C1 segment of cervical spinal cord (tissue), 14 donors: Measurements from ENCODE around the gene SCD5.

Source experiments
- DNase-seq, 14 donors: peaks; one replicate each; lab custom pipeline; 2025; lab: John Stamatoyannopoulos, UW

Gene SCD5

DNA sequence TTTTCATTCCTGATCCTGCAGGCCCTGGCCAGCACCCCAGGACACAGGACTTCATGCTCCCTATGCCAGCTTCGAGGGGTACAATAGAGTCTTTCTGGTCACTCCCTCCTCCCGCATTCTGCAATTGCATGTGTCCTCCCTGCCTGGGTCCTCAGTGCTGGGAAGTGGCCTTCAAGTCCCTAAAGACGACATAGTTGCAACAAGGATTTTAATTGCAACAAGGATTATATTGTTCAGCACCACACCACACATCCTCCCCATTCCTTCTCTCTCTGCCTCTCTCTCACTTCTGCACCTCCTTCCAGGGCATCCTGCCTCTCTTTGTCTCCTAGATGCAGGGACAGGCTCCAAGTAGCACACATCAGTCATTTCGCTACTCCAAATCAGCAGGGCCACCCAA is 25.5 kb downstream of the SCD5 start:
- peak in 8 of 14 donors; percentile 25 to 77 (median 40) for DNase-seq

DNA sequence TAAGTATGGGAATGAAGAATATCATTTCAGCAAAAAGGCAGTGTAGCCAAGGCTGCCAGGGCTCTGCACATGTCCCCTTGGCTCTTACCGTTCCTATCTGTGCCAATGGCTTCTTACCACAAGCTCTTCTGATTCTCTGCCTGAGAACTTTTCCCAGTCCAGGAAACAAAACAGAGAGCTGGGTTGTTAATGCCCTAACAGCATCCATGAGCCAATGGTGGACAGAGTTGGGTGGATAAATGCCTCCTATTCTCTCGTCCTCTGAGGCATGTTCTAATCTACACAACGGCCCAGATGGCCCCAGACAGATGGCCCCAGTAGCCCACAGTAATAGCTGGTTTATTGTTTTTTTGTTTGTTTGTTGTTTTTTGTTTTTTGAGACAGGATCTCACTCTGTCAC is 28.0 kb downstream of the SCD5 start:
- peak in 11 of 14 donors; percentile 17 to 83 (median 62) for DNase-seq

DNA sequence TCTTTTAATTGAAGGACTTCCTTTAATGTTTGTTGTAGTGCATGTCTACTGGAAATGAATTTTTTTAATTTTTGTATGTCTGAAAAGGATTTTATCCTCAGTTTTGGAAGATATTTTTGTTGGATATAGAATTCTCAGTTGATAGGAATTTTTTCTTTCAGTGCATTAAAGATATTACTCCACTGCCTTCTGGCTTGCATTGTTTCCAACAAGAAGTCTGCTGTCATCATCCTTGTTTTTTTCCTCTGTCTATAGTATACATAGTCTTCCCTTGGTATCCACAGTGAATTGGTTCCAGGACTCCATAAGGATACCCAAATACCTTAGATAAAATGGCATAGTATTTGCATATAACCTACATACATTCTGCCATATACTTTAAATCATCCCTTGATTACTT is 33.5 kb downstream of the SCD5 start:
- DNase-seq: no peak

DNA sequence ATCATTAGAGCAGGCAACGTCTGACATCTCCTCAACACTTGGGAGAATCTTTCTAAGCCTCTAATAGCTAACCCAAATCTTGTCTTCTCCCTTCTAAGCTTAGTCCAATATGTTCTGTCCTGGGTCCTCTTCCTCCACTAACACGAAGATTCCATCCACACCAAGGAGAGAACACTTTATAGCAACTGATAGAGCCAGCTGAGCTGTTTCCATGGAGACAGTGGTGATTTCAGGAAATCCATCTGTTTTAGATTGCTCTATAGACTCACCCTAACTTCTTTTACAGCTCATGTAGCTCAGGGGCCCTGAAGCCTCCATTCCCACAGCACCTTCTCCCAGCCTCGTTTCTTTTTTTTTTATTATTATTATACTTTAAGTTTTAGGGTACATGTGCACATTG is 37.4 kb downstream of the SCD5 start:
- DNase-seq: no peak

DNA sequence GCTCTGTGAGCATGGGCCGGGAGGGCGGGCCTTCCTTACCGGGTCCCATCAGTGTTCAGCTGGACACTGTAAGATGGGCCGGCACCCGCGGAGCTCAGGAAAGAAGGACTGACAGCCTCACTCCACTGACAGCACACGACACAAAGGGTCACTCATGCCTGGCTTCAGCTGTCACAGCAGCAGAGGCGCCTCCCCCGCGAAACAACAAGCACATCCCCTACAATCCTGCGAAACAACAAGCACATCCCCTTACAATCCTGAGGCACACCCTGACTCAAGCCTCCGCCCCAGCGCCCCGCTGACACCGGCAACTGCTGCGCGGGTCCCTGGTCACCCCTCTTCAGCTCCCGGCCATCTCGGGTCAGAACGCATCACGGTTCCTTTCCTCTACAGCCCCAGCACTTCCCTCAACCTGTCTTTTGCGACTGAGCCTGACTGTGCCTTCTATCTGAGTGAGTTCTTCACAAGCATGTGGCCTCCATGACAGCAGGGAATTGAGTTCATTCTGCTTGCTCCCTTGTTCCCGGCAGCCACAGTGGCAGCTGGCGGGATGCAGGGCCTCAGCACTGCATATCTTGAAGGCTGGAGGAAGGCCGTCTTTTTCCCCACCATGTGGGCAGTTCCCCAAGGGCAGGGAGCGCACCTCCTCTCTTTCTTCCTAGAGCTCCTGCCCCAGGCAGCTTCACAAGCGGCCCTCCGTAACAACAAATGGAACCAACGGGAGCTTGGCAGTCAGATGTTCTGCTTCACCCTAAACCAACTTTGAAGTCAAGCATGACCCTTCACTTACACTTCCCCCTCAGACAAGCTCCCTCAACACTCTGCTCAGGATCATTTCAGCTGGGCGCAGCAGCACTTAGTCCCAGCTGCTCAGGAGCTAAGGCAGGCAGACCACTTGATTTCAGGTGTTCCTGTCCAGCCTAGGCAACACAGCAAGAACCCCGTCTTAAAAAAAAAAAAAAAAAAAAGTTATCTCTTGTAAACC is 39.6 kb downstream of the SCD5 start:
- DNase-seq: peak in 8 of 14 donors; percentile 19 to 72 (median 38)

DNA sequence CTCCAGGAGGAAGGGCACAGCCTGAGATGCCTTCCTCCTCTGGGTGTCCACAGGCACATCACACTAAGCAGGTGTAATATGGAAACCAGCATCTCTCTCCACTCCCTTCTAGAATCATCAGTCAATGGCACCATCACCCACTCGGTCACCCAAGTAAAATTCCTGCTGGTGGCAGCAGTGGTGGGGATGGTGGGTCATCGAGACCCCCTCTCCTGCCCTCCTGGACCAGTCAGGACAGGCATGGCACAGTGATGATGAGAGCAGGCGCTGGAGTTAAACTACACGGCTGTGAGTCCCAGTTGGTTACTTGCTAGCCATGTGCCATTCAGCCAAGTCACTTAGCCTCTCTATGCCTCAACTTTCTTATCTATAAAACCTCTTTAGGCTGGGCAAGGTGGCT is 42.5 kb downstream of the SCD5 start:
- DNase-seq: no peak

DNA sequence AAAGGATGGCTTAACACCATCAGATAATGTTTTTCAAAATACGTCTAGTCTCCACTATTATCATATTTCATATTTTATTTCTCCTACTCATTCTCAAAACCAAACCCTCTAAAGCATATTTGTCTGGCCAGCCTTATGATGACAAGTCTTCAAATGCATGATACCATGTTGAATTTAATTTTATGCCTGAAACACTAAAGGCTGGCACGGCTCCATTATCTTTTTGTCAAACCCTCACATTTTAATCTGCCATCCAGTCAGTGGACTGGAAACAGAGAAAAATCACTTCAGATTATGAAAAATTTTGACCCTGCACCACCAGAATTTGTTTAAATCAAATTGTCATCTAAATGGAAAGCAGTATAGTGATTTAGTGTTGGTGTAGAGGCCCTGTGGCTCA is 42.9 kb downstream of the SCD5 start:
- DNase-seq: no peak

DNA sequence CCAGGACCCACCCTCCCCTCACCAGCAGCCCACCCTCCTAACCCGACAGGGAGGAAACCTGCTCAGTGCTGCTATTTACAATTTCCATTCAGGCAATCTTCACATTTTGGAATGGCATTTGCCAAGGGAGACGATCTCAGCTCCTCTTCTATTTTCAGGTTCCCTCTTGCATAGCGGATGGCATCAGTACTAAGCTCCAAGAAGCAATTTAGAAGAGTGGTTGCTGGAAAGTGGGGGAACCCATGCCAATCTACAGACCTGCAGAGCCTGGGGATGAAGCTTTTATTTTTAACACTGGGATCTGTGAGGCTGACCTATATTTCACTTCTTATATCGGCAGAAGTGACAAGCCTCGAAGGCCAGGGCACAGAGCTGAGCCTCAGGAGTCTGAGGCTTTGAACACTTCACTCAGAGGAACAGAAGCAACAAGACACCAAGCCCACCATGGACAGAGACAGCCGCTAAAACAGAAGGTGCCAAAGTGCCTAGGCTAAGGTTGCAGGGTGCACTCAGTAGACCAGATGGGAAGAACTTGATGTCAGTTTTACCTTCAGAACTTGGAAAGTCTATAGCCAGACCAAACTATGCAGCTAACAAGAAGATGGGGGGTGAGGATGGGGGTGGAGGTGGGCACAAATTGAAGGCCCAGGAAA is 44.0 kb downstream of the SCD5 start:
- DNase-seq: peak in 1 of 14 donors; percentile 24

DNA sequence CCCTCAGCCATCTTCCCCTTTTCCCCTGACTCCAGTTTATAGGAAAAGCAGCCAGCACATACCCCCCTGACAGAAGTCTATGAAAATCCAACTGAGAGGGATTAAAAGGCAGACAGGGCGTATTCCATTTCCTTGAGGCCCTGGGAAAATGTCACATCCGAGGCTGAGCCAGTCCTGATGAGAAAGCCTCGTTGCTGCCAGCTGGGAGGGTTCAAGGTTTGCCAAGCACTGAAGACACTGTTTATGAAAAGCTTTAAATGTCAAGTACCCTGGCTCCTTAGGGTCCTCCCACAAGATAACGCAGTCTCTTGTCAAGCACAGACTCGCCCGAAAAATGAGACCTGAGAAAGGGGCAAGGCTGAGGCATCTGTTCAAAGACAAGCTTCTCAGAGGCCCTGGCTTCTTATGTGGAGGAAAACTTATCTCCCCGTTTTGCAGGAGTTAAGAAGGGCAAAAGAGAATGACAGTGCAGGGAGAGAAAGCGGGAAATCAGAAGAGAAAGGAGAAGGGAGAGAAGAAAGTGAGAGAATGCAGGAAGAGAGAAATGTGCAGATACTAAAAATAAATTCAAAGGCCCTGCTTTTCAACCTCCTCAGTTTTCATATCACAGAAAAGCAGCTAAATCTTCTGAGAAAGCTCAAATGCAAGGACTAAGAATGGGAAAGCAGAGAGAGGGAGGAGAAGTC is 44.7 kb downstream of the SCD5 start:
- DNase-seq: peak in 1 of 14 donors; percentile 22

DNA sequence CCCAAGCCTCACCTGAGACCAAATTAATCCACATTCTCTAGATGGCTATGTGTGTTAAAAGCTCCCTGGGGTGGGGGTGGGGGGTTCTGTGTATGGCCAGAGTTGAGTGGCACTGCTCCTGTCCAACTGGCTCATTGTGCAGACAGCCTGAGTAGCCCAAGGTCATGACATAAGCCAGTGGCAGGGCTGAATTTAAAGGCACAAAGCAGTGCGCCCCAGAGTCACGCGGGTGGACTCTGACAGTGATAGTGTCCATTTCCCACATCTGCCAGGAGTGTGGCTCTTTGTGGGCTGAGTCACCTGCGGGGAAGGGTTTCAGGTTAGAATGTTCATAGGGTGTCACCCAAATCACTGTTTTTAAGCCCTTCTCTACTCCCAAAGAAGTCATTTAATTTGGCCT is 45.4 kb downstream of the SCD5 start:
- DNase-seq: peak in 1 of 14 donors; percentile 48

DNA sequence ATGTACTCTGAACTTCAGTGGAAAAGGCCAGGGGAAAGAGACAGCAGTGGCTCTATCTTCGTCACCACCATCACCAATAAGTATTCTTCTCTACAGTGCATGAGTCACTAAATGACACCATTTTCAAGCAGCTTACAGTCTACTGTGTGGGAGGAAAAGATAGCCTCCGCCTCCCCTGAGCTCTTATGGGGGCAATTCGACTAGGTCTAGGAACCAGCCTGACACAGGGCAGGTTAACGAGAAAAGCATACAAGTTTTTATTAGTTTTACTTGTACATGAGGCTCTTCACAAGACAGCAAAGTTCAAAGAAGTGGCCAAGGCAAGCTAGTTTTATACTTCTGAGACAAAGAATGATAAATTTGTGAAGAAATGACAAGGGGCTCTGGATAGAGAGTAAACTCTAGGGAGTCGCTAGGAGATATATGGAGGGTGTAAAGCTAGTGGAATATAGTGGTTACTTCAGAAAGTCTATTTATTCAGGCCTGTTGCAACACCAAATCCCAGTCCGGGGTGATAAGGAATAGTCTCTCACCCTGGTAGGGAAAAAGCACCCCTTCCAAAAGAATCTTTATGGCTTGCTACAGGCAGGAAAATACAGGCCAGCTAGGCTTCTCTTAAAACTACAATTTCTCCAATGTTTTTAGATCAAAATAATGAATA is 49.7 kb downstream of the SCD5 start:
- DNase-seq: peak in 1 of 14 donors; percentile 15

DNA sequence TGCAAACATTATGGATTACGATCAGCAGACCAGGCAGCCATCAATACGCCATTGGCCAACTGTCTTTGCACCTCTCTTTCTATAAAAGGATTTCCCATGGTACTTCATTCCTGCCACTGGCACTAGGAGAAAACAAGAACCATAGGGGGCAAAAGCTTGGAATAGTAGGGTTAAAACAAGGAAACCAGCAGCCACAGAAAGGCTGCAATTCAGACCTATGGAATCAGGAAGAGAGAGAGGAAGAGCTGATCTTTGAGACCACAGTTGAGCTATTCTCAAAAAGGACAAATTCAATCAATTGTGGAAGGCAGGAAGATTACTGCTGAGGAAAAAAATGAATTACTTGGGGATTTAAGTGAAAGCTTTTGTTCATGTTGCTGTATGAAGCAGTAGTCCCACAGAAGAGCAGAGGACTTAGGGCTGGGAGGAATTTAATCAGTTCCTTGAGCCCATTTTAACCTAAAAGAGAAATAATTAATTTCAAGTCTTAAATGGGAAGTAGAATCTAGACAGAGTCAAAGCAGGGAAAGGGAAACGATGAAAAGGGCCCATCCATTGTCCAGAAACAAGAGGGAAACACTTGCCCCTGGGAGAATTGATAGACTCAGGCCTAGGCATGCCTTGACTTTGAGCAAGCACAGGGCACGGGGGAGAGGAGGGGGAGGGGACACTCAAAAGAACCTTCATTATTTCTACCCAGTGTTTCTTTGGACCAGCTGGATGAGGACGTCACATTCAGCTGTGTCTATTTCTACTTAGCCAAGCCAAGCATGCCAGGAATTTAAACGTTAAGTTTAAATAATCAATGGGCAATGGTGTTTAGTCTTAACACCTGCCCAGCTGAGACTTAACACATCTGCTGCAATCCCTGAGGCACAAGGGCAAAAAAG is 50.7 kb downstream of the SCD5 start:
- peak in 2 of 14 donors; percentile 10 to 40 for DNase-seq

DNA sequence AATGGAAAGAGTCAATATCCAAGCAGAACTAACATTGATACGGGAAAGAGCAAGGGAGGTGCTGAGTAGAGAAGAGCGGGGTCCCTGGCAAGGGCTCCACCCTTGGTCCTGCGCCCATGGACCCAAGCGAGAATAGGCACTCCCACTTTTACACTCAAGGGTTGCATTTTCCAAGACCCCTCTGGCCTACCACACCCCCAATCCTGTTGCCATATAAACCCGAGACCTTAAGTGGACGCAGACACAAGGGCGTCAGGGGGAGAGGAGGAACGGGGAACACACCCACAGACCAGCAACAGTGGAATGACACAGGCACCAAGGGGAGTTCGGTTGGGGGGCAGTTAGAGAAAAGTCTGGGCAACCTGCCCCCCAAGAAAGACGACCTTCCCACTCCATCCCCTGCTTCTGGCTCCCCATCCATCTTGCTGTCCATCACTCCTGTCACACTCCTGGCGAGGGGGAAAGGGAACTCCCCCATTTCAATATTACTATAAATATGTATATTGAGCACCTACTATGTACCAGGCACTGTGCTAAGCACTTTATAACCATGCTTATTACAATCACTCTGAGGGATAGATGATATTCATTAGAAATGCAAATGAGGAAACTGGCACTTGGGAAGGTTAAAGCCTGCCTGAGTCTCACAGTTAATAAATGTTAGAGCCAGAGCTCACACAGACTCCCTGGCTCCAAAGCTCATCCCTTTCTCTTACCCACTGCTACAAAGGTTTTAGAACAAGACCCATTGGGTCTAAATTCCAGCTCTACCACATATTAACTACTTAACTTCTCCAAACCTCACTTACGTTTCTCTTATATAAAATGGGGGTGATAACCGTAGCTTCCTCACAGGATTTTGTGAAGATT is 51.7 kb downstream of the SCD5 start:
- no peak for DNase-seq

DNA sequence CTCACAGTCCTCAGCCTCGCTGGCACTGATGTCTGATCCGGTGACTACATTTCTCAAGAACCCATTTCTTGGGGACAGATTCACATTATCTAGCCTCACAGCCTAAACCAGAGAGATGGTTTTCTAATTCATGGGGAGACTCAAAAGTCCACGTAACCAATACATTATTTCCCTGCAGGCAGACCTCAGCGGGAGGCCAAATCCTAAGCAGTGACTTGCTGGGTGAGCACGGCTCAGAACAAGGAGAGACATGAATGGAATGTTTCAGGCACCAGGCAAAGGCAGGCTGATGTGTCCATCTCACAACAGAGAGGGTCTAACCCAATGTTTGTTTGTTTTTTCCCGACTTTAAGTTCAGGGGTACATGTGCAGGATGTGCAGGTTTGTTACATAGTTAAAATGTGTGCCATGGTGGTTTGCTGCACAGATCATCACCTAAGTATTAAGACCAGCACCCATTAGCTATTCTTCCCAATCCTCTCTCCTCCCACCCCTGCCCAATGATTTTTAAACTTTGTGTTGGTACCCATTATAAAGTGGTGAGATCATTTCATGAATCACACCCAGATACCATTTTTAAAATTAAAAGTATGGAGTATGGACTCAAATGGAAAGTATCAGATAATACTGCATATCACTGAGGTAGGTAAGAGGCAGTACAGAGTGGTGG is 53.3 kb downstream of the SCD5 start:
- peak in 1 of 14 donors; percentile 7 for DNase-seq

DNA sequence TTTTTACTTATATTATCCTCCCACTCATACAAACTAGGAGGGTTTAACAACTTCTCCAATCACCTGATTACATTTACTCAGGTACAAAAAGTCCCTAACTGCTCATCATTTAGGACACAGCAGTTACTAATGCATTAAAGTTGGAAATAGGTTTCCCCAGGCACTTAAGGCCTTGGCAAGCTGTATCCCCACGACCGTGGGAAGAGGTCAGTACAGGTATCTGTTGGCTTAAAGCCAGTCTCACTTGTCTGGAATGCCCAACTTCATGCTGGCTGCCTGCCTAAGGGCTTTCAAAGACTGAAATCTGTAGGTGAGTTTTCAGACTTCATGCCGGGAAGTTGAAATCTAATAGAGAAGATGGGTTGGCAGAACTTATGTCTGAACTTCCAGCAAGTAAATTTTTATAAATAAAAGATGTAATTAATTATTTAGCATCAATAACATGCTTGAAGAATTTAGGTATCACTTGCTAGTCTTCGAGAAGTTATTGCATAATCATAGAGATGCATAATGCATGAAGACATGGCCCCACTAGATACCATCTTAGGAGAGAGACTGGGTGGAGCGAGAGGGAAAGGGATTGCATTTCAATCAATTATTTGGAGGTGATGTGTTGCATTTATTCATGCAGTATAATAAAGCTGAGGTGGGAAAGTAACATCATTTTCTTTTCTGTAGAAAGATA is 54.2 kb downstream of the SCD5 start:
- no peak for DNase-seq

DNA sequence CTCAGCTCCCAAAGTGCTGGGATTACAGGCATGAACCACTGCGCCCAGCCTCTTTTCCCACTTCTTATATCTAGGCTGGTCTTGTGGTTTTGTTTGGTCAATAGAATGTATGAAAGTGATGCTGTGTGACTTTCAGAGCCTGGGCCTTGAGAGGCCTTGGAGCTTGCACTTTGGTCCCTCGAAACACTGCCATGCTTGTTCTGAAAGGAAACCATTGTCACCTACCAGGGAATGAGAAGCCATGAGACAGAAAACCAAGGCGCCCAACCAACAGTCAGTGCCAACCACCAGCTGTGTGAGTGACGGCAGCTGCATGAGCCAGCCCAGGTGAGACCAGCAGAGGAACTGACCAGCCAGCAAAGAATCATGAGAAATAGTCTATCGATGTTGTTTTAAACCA is 57.4 kb downstream of the SCD5 start:
- peak in 1 of 14 donors; percentile 13 for DNase-seq

DNA sequence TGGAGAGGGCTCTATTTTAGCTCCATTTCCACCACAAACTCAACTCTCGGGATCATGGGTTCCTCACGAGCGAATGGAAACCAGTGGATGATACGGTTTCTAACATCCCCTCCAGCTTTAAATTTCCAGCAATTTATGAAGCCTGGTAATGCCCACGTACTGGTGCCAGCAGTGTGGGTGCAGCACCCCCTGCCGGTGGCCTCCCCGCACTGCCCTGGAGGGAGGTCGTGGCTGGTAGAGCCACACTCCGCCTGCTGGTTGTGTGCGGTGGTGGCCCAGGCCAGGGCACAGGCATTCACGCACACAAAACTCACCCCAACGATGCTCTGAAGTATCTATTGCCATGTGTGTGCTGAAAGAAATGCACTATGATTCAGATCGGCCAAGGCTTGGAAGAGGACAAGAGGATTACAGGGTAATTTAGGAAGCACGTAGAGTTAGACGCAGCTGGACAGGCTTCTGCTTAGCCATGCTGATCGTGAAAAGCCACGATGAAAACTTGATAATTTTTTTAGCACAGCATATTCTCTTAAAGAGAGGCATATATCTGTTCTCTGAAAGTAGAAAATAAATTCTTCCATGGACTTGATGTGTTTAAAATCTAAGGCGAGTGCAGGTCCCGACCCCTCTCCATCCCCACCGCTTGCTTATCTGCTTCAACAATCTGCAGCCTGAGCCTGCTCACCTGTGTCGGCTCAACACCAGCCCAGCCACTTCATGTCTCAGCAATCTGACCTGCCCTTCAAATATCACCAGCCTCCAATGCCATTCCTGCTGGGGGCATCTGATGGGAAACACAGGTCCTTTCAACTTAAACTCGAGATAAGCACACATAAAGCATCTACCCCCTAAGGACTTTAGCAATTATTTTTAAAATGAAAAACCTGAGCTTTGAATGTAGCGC is 59.1 kb downstream of the SCD5 start:
- peak in 12 of 14 donors; percentile 7 to 78 (median 49) for DNase-seq
